ENCODE results near the gene OPHN1.
"Not testable (repeated sequence)": the region's sequence is repeated elsewhere in the genome, so short reads cannot be mapped to it uniquely, and the experiment has no call there.

OPHN1 gene

GRCh38 chrX:68086709-68087108, 346.6 kb downstream of the OPHN1 start:
- Mint-ChIP-seq H3K4me1 (peaks cover 21% of the 10 kb centered on the region), H3K27me3 (ENCODE audit: low read depth) (no peaks in the 10 kb centered on the region)
- no peak for TF ChIP-seq CTCF (IDR thresholded peaks at IDR 0.05; ENCODE audit: unreplicated experiment in 3 of 3)

GRCh38 chrX:68084765-68085164, 348.5 kb downstream of the OPHN1 start:
- Mint-ChIP-seq H3K36me3 (ENCODE audit: low read depth) (peaks cover 19% of the 10 kb centered on the region), H3K27ac (peak overlapping the region; percentile 49 to 98 (median 98)), H3K9me3 (peaks cover 8% of the 10 kb centered on the region), H3K4me1 (peaks cover 21% of the 10 kb centered on the region), H3K4me3 (no peak overlapping the region), H3K27me3 (ENCODE audit: low read depth) (no peaks in the 10 kb centered on the region)
- no peak for TF ChIP-seq CTCF (IDR thresholded peaks at IDR 0.05; ENCODE audit: unreplicated experiment in 3 of 3)

More at GRCh38 chrX:68086709-68087108, 346.6 kb downstream of the OPHN1 start:
- Mint-ChIP-seq H3K27ac (peak overlapping the region in 2 of 3 experiments; percentile 68 to 79), H3K4me3 (no peak overlapping the region), H3K36me3 (ENCODE audit: low read depth) (peaks cover 9% of the 10 kb centered on the region), H3K9me3 (no peaks in the 10 kb centered on the region)

- no peak for TF ChIP-seq CTCF (IDR thresholded peaks at IDR 0.05; ENCODE audit: unreplicated experiment in 3 of 3)
- Mint-ChIP-seq H3K9me3 (peaks cover 15% of the 10 kb centered on the region), H3K36me3 (ENCODE audit: low read depth) (peaks cover 25% of the 10 kb centered on the region), H3K4me1 (peaks cover 21% of the 10 kb centered on the region), H3K4me3 (peak overlapping the region in 2 of 3 experiments; percentile 0 to 15), H3K27me3 (ENCODE audit: low read depth) (no peaks in the 10 kb centered on the region), H3K27ac (peak overlapping the region; percentile 85 to 98 (median 98))
Observed at GRCh38 chrX:68083510-68083909, 349.8 kb downstream of the OPHN1 start.

- Mint-ChIP-seq H3K27me3 (ENCODE audit: low read depth) (no peaks in the 10 kb centered on the region), H3K36me3 (ENCODE audit: low read depth) (peaks cover 23% of the 10 kb centered on the region), H3K4me3 (no peak overlapping the region), H3K27ac (no peak overlapping the region), H3K4me1 (peaks cover 10% of the 10 kb centered on the region), H3K9me3 (peaks cover 18% of the 10 kb centered on the region)
- TF ChIP-seq CTCF (IDR thresholded peaks at IDR 0.05; ENCODE audit: unreplicated experiment in 3 of 3): no peak
Observed at GRCh38 chrX:68079961-68080360, 353.3 kb downstream of the OPHN1 start.

- not testable (repeated sequence) for H3K4me1 Mint-ChIP-seq; H3K27me3 Mint-ChIP-seq (ENCODE audit: low read depth); H3K27ac Mint-ChIP-seq; H3K4me3 Mint-ChIP-seq
- peaks cover 18% of the 10 kb centered on the region for H3K9me3 Mint-ChIP-seq
- H3K36me3 Mint-ChIP-seq (ENCODE audit: low read depth): peaks cover 23% of the 10 kb centered on the region
Observed at GRCh38 chrX:68078801-68079200, 354.5 kb downstream of the OPHN1 start.

- Mint-ChIP-seq H3K27me3 (ENCODE audit: low read depth) (no peaks in the 10 kb centered on the region), H3K4me3 (no peak overlapping the region), H3K27ac (no peak overlapping the region)
Observed at GRCh38 chrX:68077378-68077777, 355.9 kb downstream of the OPHN1 start.

More at GRCh38 chrX:68077378-68077777, 355.9 kb downstream of the OPHN1 start:
- no peak for TF ChIP-seq CTCF (IDR thresholded peaks at IDR 0.05; ENCODE audit: unreplicated experiment in 3 of 3)
- peaks cover 23% of the 10 kb centered on the region for H3K36me3 Mint-ChIP-seq (ENCODE audit: low read depth)
- H3K9me3 Mint-ChIP-seq: peaks cover 18% of the 10 kb centered on the region
- no peaks in the 10 kb centered on the region for H3K4me1 Mint-ChIP-seq
